ENCODE measurements around the gene GLMN.

DNA sequence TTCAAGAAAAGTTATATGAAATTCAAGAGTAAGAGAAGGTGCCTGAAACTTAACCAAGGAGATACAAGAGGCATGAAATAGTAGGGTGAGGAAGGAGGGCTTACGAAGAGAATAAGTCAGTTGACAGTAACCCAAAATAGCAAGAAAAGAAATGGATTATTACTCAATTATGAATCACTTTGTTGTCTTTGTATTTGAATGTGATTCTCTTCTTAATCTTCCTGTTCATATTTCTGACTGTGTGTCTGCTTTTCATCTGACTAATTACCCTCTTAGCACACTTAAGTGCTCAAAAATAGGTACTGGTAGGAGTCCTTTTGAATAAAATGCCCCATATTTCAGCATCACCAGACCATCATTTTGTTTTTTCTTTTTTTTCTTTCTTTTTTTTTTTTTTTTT lies 39.4 kb downstream of the GLMN start:
- TF ChIP-seq POLR2A (IDR thresholded peaks at IDR 0.05): no peak
- TF ChIP-seq, protein P1, sequence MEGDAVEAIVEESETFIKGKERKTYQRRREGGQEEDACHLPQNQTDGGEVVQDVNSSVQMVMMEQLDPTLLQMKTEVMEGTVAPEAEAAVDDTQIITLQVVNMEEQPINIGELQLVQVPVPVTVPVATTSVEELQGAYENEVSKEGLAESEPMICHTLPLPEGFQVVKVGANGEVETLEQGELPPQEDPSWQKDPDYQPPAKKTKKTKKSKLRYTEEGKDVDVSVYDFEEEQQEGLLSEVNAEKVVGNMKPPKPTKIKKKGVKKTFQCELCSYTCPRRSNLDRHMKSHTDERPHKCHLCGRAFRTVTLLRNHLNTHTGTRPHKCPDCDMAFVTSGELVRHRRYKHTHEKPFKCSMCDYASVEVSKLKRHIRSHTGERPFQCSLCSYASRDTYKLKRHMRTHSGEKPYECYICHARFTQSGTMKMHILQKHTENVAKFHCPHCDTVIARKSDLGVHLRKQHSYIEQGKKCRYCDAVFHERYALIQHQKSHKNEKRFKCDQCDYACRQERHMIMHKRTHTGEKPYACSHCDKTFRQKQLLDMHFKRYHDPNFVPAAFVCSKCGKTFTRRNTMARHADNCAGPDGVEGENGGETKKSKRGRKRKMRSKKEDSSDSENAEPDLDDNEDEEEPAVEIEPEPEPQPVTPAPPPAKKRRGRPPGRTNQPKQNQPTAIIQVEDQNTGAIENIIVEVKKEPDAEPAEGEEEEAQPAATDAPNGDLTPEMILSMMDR (IDR thresholded peaks at IDR 0.05): no peak
